Measurements from ENCODE around the gene IFNA16.
A peak's percentile ranks its signal among the peaks of the same experiment; 100 is the strongest.
"Not testable (repeated sequence)": the region's sequence is repeated elsewhere in the genome, so short reads cannot be mapped to it uniquely, and the experiment has no call there.

IFNA16 gene

GRCh38 chr9:21217211-21217610 lies at the start of gene IFNA16:
Gene IFNA16, minus strand, starts transcription at chr9:21217311. Its CDS starts 6 bp downstream, at chr9:21217305.
- DNase-seq: not testable (repeated sequence)

- no peak for DNase-seq
These were observed 48.5 kb upstream of the IFNA16 start for GRCh38 chr9:21265421-21266189.

DNA sequence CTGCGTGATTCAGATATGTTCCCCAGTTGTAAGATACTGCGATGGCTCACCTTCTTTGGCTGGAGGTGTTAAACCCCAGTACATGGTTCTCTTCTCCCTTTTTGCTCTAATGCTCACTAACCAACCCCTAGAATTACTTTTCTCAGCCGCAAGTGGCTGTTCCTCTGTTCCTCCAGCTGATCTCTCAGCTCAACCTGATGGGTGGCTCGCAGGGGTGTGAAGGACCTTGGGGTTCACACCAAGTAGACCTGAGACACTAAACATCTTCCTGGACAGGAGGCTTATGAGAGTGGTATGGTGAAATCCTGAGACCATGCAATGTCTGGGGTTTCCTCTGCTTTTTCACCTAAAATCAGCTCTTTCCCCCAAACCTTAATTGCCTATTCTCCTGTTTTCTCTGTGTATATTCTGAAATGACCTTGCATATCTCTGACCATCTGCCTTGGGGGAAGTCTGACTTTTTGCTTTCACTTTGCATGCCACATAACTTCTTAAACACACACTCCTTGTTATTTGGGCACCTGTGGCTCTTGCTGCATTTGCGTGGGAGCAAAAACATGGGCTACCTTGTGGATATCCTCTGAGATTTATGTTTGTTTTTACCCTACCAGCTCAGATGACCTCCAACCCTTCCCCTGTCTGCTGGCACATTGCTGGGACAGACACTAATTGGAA lies 38.6 kb upstream of the IFNA16 start:
- no peak for DNase-seq

DNA sequence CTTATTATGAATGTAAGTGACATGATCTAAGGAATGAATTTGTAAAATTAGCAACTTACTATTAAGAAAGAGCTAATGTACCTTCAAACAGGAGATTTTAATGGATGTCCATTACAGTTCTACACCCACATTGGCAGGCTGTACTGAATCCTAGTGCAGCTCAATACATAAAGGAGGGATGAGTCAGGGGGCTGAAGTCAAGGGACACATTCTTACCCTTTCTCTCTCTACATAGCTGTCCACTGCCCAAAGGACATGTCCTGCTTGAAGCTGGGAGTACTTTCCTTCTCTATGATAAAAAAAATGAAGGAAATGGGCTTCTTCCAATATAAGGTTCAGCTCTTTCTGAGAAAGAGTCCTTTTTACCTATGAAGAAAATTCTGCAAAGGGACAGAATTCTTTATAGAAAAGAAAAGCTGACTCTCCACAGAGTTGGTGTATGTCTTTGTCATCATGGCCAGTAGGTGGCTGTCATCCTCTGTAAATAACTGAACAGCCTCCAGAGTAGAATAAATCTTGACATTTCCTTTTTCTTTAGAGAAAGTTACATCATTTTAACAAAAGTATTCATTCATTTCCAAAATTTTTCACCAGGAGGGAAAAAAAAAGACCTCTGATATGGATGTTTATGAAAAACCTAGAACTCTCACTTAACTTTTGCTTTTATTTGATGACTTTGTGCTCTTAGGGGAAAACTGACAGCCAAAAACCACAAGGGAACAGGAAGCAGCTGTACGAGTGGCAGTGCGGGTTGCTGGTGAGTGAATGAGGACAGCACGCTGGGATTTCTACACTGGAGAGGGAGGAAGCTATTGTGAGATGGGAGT lies 35.8 kb upstream of the IFNA16 start:
- peak; percentile 5 for DNase-seq

GRCh38 chr9:21251638-21252037 lies 34.5 kb upstream of the IFNA16 start:
- no peak for DNase-seq

GRCh38 chr9:21251190-21251589 lies 34.1 kb upstream of the IFNA16 start:
- no peak for DNase-seq

- DNase-seq: no peak
These were observed 27.7 kb upstream of the IFNA16 start for GRCh38 chr9:21244836-21245235.

DNA sequence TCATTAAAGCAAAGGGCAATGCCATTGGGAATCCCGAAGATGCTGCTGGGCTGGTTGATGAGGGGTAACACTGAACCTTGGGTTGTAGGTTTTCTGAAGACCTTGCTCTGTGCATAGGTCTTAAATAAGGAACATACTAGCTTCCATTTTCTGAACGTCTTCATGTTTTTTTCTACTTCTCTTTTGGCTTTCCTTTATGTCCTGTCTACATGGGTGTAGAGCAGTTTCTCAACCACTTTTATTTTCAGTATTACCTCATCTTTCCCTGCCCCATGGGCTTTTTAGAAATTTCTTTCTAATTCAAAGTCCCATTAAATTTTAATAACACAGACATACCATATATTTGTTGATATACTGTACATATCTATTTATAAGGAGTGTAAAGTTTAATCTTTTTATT lies 22.8 kb upstream of the IFNA16 start, which contains the start of gene IFNA14:
TSS of gene IFNA14 (minus strand) at position 95 of the 400 bp plus-strand sequence. CDS start at position 25, 70 bp downstream.
- no peak for DNase-seq

DNA sequence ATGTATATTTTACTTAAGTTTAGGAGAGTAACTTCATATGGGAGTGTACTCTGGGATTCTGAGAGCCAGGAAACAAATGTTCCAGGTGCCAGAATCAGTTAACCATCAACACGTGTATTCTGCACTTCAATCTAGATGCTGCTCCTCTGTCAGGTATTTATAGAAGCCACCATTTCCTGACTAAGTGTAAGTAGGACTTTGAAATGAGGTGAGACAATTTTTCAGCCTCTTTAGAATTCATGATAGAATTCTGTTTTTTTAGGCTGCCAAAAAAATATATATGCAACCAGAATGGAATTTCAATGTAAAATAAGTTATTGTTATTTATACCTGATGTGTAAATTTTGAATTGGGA lies 19.2 kb upstream of the IFNA16 start:
- not testable (repeated sequence) for DNase-seq

GRCh38 chr9:21235468-21236359 lies 18.6 kb upstream of the IFNA16 start:
- DNase-seq: peak; percentile 2

GRCh38 chr9:21234153-21234687 lies 17.1 kb upstream of the IFNA16 start:
- no peak for DNase-seq

DNA sequence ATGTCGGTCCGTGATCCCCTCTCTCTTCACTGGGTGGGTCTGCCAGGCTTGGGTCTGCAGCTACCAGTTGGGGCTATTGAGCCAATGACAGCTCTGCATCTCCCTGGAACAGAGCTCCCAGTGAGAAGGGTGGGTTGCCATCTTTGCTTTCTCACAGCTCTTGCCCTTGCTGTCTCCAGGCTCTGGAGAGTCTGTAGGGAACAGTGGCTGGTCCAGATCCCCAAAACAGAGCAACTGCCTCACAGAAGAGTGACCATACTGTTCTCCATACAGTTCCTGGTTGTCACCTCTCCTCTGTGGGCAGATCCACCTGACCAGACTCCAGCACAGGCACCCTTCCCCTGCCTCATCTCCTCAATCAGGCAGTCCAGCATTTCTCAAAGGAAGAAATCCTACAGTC lies 16.1 kb upstream of the IFNA16 start:
- DNase-seq: no peak

GRCh38 chr9:21228122-21228521 lies 11.0 kb upstream of the IFNA16 start, which contains the start of gene IFNA17:
Gene IFNA17, minus strand, starts transcription at chr9:21228222. Its CDS starts 49 bp downstream, at chr9:21228173.
- no peak for DNase-seq

DNA sequence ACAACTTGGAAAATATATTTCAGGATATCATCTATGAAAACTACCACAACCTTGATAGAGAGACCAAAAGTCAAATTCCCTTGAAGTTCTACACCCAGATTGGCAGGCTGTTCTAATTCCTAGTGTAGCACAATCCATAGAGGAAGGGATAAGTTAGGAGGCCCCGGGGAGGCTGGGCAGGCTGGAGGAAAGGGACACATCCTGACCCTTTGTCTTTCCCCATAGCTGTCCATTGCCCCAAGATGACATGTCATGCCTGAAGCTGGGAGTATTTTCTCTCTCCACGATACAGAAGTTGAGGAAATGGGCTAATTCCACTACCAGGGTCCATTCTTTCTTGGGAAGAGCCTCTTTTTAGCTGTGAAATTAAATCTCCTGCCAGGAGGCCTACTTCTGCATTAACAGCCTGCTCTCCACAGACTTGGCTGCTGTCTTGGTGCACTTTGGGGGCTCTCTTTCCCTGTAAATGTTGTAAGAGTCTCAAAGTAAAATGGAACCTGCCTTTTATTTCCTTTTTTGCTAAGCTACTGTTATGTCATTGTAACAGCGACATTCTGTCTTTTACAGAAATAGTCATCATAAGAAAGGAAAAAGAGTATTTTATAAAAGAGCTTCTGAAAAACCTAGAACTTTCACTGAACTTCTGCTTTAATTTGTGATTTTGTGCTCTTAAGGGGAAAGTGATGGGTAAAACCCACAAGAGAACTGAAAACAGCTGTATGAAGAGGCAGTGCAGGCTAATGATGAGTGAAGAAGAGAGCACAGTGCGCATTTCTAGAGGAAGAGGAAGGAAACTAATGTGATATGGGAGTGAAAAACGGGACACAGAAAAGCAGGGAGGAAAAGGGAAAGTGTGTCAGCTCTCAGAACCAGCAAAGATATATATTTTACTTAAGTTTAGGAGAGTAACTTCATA lies 3.4 kb downstream of the IFNA16 start:
- DNase-seq: not testable (repeated sequence)

DNA sequence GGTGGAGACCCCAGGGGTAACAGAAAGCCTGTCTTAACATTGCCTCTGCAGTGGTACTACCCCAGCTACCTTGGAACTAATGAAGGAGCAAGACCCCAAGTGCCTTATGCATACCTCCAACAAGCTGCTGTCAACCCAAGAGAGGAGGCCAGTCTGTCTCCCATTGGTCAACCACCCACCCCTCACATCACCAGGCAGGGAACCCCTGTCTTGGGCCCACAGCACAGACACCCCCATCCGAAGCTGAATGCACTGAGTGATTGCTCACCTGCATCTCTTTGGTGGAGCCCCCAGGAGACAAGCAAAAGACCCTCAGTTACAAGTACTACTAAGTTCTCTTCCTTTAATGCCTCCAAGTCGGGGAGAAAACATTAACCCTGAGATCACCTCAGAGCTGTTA lies 5.0 kb downstream of the IFNA16 start:
- DNase-seq: not testable (repeated sequence)

DNA sequence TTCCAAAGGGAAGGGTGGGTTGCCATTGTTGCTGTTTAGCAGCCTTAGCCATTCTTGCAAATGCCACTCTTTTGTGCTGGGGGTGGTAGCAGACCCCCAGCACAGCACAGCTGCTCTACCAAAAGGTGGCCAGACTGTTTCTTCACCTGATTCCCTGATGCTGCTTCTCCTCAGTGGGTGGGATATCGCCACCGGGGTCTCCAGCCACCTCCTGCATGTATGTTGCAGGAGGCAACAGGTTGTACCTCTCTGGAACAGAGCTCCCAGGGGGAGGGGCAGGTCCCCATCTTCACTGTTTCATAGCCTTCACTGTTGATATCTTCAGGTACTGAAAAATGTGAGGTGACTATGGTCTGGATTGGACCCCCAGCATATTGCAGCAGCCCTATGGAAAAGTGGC lies 6.3 kb downstream of the IFNA16 start:
- not testable (repeated sequence) for DNase-seq

DNA sequence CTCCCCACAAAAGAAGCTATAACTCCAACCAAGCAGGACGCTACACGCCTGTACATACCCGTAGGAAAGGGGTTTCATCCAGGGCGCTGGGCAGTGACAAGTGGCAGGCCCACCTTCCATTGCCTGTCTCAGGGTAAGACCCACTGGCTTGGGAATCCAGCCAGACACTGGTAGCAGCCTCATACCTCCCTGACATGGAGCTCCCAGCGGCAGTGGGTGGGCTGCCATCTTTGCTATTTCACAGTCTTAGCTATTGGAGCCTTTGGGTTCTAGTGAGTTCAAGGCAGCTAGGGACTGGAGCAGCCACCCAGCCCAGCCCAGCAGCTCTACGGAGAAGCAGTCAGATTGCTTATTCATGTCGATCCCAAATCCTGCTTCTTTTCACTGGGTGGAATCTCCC lies 6.8 kb downstream of the IFNA16 start:
- no peak for DNase-seq

DNA sequence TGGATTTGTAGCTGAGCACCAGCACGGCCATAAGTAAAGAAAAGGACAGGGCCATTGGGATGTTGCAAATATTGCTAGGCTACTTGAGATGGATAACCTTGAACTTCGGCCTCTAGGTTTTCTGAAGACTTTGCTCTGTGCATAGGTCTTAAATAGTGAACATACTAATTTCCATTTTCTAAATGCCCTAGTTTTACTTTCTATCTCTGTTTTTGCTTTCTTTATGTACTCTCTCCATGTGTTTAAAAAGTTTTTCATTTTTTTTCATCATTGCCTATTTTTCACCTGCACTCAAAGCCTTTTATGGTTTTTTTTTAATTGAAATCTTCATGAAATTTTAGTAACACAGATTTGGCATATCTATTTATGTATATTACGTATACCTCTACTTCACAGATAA lies 10.1 kb downstream of the IFNA16 start, which contains the start of gene IFNA10:
TSS of gene IFNA10 (minus strand) at position 101 of the 400 bp plus-strand sequence. CDS start at position 55, 46 bp downstream.
- not testable (repeated sequence) for DNase-seq

DNA sequence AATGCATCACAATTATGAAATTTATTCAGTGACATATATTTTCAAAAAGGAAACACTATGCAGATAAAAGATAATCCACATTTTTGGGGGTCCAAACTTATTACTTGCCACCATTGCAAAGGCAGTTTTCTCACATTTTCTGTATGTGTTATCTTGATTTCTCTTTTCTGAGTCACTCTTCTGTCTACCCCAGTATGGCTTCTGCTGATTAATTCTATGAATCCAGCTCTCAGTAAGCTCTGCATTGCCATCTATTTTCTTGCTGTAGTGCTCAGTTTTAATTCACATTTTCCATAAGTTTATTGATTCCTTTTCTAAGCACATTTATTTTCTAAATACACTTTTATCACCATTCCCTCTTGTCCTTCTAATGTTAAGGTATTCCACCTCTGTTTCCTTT lies 11.9 kb downstream of the IFNA16 start:
- DNase-seq: no peak

DNA sequence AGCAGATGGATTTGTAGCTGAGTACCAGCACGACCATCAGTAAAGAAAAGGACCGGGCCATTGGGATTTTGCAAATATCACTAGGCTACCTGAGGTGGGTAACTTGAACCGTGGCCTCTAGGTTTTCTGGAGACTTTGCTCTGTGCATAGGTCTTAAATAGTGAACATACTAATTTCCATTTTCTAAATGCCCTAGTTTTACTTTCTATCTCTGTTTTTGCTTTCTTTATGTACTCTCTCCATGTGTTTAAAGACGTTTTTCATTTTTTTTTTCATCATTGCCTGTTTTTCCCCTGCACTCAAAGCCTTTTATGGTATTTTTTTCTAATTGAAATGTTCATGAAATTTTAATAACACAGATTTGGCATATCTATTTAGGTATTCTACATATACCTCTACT lies 15.0 kb downstream of the IFNA16 start, which contains the start of gene IFNA7:
TSS of gene IFNA7 (minus strand) at position 101 of the 400 bp plus-strand sequence. CDS start at position 61, 40 bp downstream.
- DNase-seq: not testable (repeated sequence)
